ENCODE data around the gene BIRC3. TPM values are rescaled to one million over a fixed set of nuclear protein-coding genes. Genes with fewer than 3 reads are reported as not detected.

Gene BIRC3
- total and polyA plus RNA-seq, 8 donors: 4.8 to 47.3 (median 8.2) TPM

DNA sequence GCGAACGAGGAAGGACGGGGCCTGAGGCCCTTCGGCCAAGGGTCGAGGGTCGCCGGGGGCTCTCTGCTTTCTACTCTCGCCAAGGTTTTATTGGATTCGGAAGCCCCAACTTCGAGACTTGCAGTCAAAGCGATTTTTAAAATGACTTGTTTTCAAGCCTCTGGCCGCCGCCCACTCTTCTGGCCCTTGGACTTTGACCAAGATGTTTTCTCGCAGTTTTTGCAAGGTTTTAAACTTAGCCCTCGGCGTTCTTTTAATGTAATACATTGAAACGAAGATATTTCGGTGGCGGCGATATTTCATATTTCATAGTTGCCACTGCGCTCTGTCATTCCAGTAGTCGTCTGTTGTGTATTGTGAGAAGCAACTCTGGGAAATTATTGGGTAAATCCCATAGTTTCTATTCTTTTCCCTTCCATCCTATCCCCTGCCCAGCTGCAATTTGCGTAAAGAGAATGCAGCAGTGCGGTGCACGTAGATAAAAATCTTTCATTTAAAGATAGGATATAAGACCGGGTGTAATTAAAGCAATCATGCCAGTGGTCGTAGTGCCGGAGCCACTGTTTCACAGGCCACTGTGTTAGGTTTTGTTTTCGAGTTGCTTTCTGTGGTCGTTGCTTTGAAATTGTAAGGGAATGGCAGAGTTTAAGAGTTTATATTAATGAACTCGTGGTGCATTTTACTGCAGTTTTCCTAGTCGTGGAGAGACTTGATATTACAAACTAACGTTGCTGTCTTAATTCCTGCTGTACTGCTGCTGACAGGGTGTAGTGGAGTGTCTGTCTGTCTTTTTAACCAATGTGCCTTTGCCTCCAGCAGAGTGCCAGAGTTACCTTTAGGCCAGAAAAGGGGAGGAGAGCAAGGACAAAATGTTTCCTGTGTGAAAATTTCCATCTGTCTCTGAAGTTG is 30.4 kb downstream of the BIRC3 start:
- peak in 3 of 6 donors; percentile 22 to 41 (median 34) for DNase-seq
- Histone ChIP-seq H3K27ac (peak overlapping the region; percentile 94 to 99 (median 96)), H3K9me3 (no peaks in the 10 kb centered on the region), H3K4me1 (peaks cover 15 to 32% (median 21%) of the 10 kb centered on the region in 3 donors), H3K36me3 (peaks cover 0 to 3% (median 0%) of the 10 kb centered on the region in 3 donors), H3K27me3 (no peaks in the 10 kb centered on the region), H3K4me3 (peak overlapping the region; percentile 45 to 80 (median 70))
- 0% methylated on average over 33 of the region's 33 CpGs for WGBS, 2 donors
- intact Hi-C loops (cut with DNase I): no loop called here
- TF ChIP-seq CTCF (IDR thresholded peaks at IDR 0.05): no peak
- peak; percentile 54 to 69 (median 59) for ATAC-seq
- FAIRE-seq: no peak

DNA sequence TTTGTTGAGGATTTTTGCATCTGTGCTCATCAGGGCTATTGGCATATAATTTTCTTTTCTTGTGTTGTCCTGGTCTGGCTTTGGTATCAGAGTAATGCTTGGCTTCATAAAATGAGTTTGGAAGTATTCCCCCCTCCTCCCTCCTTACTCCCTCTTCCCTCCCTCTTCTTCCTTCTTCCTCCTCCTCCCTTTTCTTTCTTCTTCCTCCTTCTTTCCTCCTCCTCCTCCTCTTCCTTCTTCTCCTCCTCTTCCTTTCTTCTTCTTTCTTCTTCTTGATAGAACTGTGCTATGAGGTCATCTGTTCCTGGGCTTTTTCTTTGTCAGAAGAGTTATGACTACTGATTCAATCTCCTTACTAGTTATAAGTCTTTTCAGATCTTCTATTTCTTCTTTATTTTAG is 39.8 kb downstream of the BIRC3 start:
- no peaks in the 10 kb centered on the region for H3K9me3 ChIP-seq
- FAIRE-seq: no peak
- no peak for DNase-seq
- no peaks in the 10 kb centered on the region for H3K27me3 ChIP-seq
- TF ChIP-seq CTCF (IDR thresholded peaks at IDR 0.05): no peak
- peaks cover 0 to 9% (median 5%) of the 10 kb centered on the region in 3 donors for H3K36me3 ChIP-seq
- H3K4me1 ChIP-seq: peaks cover 0 to 8% (median 0%) of the 10 kb centered on the region in 3 donors
- intact Hi-C loops (cut with DNase I): no loop called here
- no peak overlapping the region for H3K27ac ChIP-seq
- H3K4me3 ChIP-seq: no peak overlapping the region
- no peak for ATAC-seq

DNA sequence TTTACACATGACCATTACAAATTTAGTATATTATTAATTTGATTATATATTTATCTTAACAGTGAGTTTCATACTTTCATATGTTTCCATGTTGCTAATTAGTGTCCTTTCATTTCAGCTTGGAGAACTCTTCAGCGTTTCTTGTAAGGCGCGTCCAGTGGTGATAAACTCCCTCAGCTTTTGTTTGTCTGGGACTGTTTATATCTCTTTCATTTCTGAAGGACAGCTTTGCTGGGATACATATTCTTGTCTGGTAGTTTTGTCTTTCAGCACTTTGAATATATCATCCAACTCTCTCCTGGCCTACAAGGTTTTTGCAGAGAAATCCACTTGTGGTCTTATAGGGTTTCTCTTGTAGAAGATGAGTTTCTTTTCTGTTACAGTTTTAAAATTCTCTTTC is 42.1 kb downstream of the BIRC3 start:
- FAIRE-seq: no peak
- no peak overlapping the region for H3K27ac ChIP-seq
- H3K9me3 ChIP-seq: no peaks in the 10 kb centered on the region
- no peak for DNase-seq
- no peak overlapping the region for H3K4me3 ChIP-seq
- 79 to 93% methylated on average over 3 of the region's 3 CpGs for WGBS, 2 donors
- H3K27me3 ChIP-seq: no peaks in the 10 kb centered on the region
- ATAC-seq: no peak
- peaks cover 0 to 8% (median 0%) of the 10 kb centered on the region in 3 donors for H3K4me1 ChIP-seq
- no peak for TF ChIP-seq CTCF (IDR thresholded peaks at IDR 0.05)
- intact Hi-C loops (cut with DNase I): no loop called here
- H3K36me3 ChIP-seq: peaks cover 0 to 20% (median 15%) of the 10 kb centered on the region in 3 donors

- 61 to 62% methylated on average over 3 of the region's 3 CpGs for WGBS, 2 donors
- no peak for TF ChIP-seq CTCF (IDR thresholded peaks at IDR 0.05)
- peaks cover 0 to 31% (median 15%) of the 10 kb centered on the region in 3 donors for H3K36me3 ChIP-seq
- peaks cover 0 to 8% (median 0%) of the 10 kb centered on the region in 3 donors for H3K4me1 ChIP-seq
- no peaks in the 10 kb centered on the region for H3K9me3 ChIP-seq
- H3K27ac ChIP-seq: no peak overlapping the region
- DNase-seq (no peak), ATAC-seq (no peak), FAIRE-seq (no peak)
- H3K4me3 ChIP-seq: no peak overlapping the region
- H3K27me3 ChIP-seq: no peaks in the 10 kb centered on the region
- intact Hi-C loops (cut with DNase I): loop anchor here in 1 of 3 donors (10.0 kb wide), 1 partner anchor 134 kb away; no protein-coding TSS in a partner anchor
These were observed 43.4 kb downstream of the BIRC3 start for GRCh38 chr11:102360681-102361080.
